ENCODE results near the gene KRTAP19-8. TPM values are rescaled to one million over a fixed set of nuclear protein-coding genes. Genes with fewer than 3 reads are reported as not detected.

The KRTAP19-8 gene
- total and polyA plus RNA-seq, 10 of the 15 experiments (the other 5 are each of a cell fraction or from before 2014, with no cell fraction given), result not detected

GRCh38 chr21:30996728-30997127 lies 41.5 kb downstream of the KRTAP19-8 start:
- ATAC-seq (no peak), DNase-seq (ENCODE audit: low read depth, low spot score) (no peak), FAIRE-seq (no peak)
- Histone ChIP-seq H3K9me3 (replicated peaks; ENCODE audit: control insufficient read depth, insufficient read depth, low read length) (no peaks in the 10 kb centered on the region), H3K4me1 (ENCODE audit: control insufficient read depth, insufficient read depth, low read length) (no peaks in the 10 kb centered on the region), H2AFZ (ENCODE audit: control insufficient read depth, low read depth, low read length) (no peak overlapping the region), H3K27me3 (replicated peaks in 1 of 2; ENCODE audit: control insufficient read depth in 2 of 2, insufficient read depth in 2 of 2, low read length in 1 of 2) (no peaks in the 10 kb centered on the region), H3K79me2 (ENCODE audit: control insufficient read depth, insufficient read depth, low read length) (no peaks in the 10 kb centered on the region), H3K4me2 (ENCODE audit: control insufficient read depth, insufficient read depth) (no peak overlapping the region), H3K4me3 (no peak overlapping the region), H4K20me1 (ENCODE audit: control insufficient read depth, insufficient read depth) (no peaks in the 10 kb centered on the region), H3K36me3 (ENCODE audit: control insufficient read depth in 2 of 2, insufficient read depth in 2 of 2, low read length in 1 of 2) (no peaks in the 10 kb centered on the region), H3K9ac (ENCODE audit: control insufficient read depth, insufficient read depth, low read length) (no peak overlapping the region), H3K27ac (ENCODE audit: control insufficient read depth, insufficient read depth) (no peak overlapping the region)
- POLR2A ChIA-PET, result interaction anchor here (0.5 kb wide), 1 partner anchor 48 kb away, joined by 9 read pairs; no protein-coding TSS in a partner anchor
- no TSS peak for BruUV-seq (replicated peaks)
- RAD21 ChIA-PET (ENCODE audit: unreplicated experiment), result no interaction called here
- SMC1A ChIA-PET (ENCODE audit: uncharacterized antibody, unreplicated experiment), result no interaction called here
- in situ Hi-C loops (cut with MboI) (no loop called here), intact Hi-C loops (cut with micrococcal nuclease; ENCODE audit: unreplicated experiment) (no loop called here)
- CTCF ChIA-PET, result no interaction called here
- WGBS (ENCODE audit: insufficient coverage, insufficient replicate concordance, low lambda C conversion rate, missing lambda C conversion rate), result 0% methylated on average over 2 of the region's 2 CpGs
- TF ChIP-seq SRF (IDR thresholded peaks at IDR 0.05; ENCODE audit: low read depth in 2 of 2, low read length in 2 of 2), result no peak
- TF ChIP-seq ZNF622 (IDR thresholded peaks at IDR 0.05), result no peak
- no peak for TF ChIP-seq ZNF384 (IDR thresholded peaks at IDR 0.05; ENCODE audit: borderline replicate concordance, low read depth, low read length)
- no peak for TF ChIP-seq KAT2A (conservative IDR thresholded peaks at IDR 0.05; ENCODE audit: control insufficient read depth, low read depth, low read length)
- no peak for TF ChIP-seq BHLHE40 (IDR thresholded peaks at IDR 0.05; ENCODE audit: borderline replicate concordance in 1 of 2, low read depth in 2 of 2, low read length in 1 of 2)
- TF ChIP-seq HCFC1 (IDR thresholded peaks at IDR 0.05; ENCODE audit: low read length), result no peak
- no peak for TF ChIP-seq CEBPZ (IDR thresholded peaks at IDR 0.05; ENCODE audit: low read depth, low read length)
- TF ChIP-seq E2F4 (IDR thresholded peaks at IDR 0.05; ENCODE audit: low read depth, low read length), result no peak
- no peak for TF ChIP-seq E4F1 (IDR thresholded peaks at IDR 0.05; ENCODE audit: borderline replicate concordance, partially characterized antibody)
- no peak for TF ChIP-seq NRF1 (conservative IDR thresholded peaks at IDR 0.05; ENCODE audit: low read depth, low read length)
- no peak for TF ChIP-seq ZBTB4 (CRISPR knock-in tag; IDR thresholded peaks at IDR 0.05)
- no peak for TF ChIP-seq STAT3 (IDR thresholded peaks at IDR 0.05; ENCODE audit: low read depth, low read length)
- TF ChIP-seq SREBF1 (IDR thresholded peaks at IDR 0.05; ENCODE audit: low read length), result no peak
- no peak for TF ChIP-seq SIX5 (IDR thresholded peaks at IDR 0.05; ENCODE audit: low read depth, low read length, severe bottlenecking)
